Heart right ventricle (tissue), 16 donors: Measurements from ENCODE around the gene CPXM2. TPM values are rescaled to one million over a fixed set of nuclear protein-coding genes. Genes with fewer than 3 reads are reported as not detected.

Experiments
- ATAC-seq, 8 donors: fragments of 200-7000 bp; cut with Tn5 transposase; one replicate each; pipeline ENCODE4 v1.9.1; 2020; ENCODE audit warnings: mild to moderate bottlenecking in 8 of 8, moderate library complexity in 8 of 8, moderate number of reproducible peaks in 1 of 8
- DNase-seq, 2 donors: peaks; one replicate each; pipeline ENCODE4 v3.0.0-alpha.2; 2020
- H3K27ac ChIP-seq, 10 donors: fragments of 200-600 bp; sonication (generic) in 2 of 10; one replicate each; pipeline versions ENCODE4 v1.5.0 to v1.8.0; 2020 to 2022; ENCODE audit warnings: mild to moderate bottlenecking in 3 of 10
- H3K27me3 ChIP-seq, 7 donors: fragments of 200-600 bp; one replicate each; pipeline ENCODE4 v1.8.0; 2021 to 2022; ENCODE audit warnings: mild to moderate bottlenecking in 2 of 7
- H3K36me3 ChIP-seq, 9 donors: fragments of 200-600 bp; sonication (generic) in 1 of 9; one replicate each; pipeline versions ENCODE4 v1.5.0 to v1.8.0; 2020 to 2022; ENCODE audit warnings: mild to moderate bottlenecking in 2 of 9
- H3K4me1 ChIP-seq, 9 donors: fragments of 200-600 bp; sonication (generic) in 1 of 9; one replicate each; pipeline versions ENCODE4 v1.5.0 to v1.8.0; 2020 to 2022; ENCODE audit warnings: mild to moderate bottlenecking in 4 of 9
- H3K4me3 ChIP-seq, 10 donors: fragments of 200-600 bp; sonication (generic) in 2 of 10; one replicate each; pipeline versions ENCODE4 v1.5.0 to v1.8.0; 2020 to 2022; ENCODE audit warnings: mild to moderate bottlenecking in 7 of 10, moderate library complexity in 2 of 10
- H3K9me3 ChIP-seq, 11 donors: fragments of 200-600 bp in 10 of 11; sonication (generic) in 2 of 11; one replicate each; pipeline versions ENCODE4 v1.5.0 to v1.8.0; 2013 to 2022; ENCODE audit warnings: mild to moderate bottlenecking in 2 of 11, control low read depth in 1 of 11, moderate library complexity in 1 of 11
- CTCF ChIP-seq, 9 donors: fragments of 200-600 bp; sonication (generic) in 2 of 9; IDR thresholded peaks; one replicate each; pipeline versions ENCODE4 v1.5.0 to v1.8.0; 2021 to 2022; ENCODE audit warnings: antibody characterized with exemption in 9 of 9, mild to moderate bottlenecking in 5 of 9, moderate library complexity in 1 of 9
- WGBS, 2 donors: extraction: QIAGEN DNeasy Blood & Tissue Kit; methylation state at CpG; one replicate each; pipeline ENCODE4 v1.1.7; 2013; ENCODE audit warnings: inconsistent platforms in 1 of 2; 5-methylcytosine and 5-hydroxymethylcytosine counted together
- intact Hi-C, 10 donors: fragments of 100-400 bp; cut with DNase I; formaldehyde crosslinking; loops; one replicate each; pipeline versions ENCODE4 v1.11.1 to v1.14.2; 2022
- polyA plus RNA-seq, 2 donors: library from polyadenylated mRNA; stranded (reverse); fragments of 200-250 nt; gene quantifications; one replicate each; pipeline ENCODE4 v1.2.3, GENCODE V29; 2013
- total RNA-seq, 10 donors: library from RNA; stranded (reverse); fragmentation: NEBNext Ultra II Directional in 3 of 10; extraction: Animal tissue kit (Norgen Biotek cat#: 25700) in 3 of 10; gene quantifications; one replicate each; pipeline versions ENCODE4 v1.2.1 to v1.2.4, GENCODE V29; 2021 to 2023
- donor health status: Arrhythmogenic right ventricular cardiomyopathy.
- donor health status: ischemic (EF 13 %, LVEDD 7.1; RV severe dilation, severe dysfunction).
- donor health status: healthy with polysubstance abuse.
- donor health status: DM: no; HTN: yes; CAD: no.
- donor health status: DM: no; HTN: no; CAD: no.
- donor health status: ischemic (EF 25% LVEDD 6.9; RV normal size, moderate dysfunction).
- donor health status: ischemic (EF 25% LVEDD 5.7; RV mildly dilated, moderate dysfunction).
- donor health status: healthy.
- donor health status: DM: yes; HTN: yes; CAD: no.
- donor health status: Ischemic cardiomyopathy.
- donor health status: ischemic (EF 35%, LVEDD 5.7; RV mildly dilated, moderate dysfunction).
- donor health status: nonischemic (EF 11% LVEDD 7.7; RV severe dilation, severe dysfunction).
- donor health status: DM: yes; HTN: yes; CAD: no.
- donor health status: PGD.
- donor health status: ischemic (EF 29% LVEDD 5.4; RV normal size, mild dysfunction).
- donor health status: nonischemic (EF 23%, LVEDD 6.1; RV moderate dilation, normal function).

The CPXM2 gene
- total and polyA plus RNA-seq, 12 donors: 2.0 to 9.8 (median 3.8) TPM

GRCh38 chr10:123774132-123774742 lies 117.4 kb downstream of the CPXM2 start:
- no peak for TF ChIP-seq CTCF (IDR thresholded peaks at IDR 0.05)
- H3K36me3 ChIP-seq: no peaks in the 10 kb centered on the region
- ATAC-seq (no peak), DNase-seq (no peak)
- no peak overlapping the region for H3K27ac ChIP-seq
- 87% methylated on average over 11 of the region's 11 CpGs for WGBS, 2 donors
- peaks cover 0 to 13% (median 0%) of the 10 kb centered on the region in 7 donors for H3K27me3 ChIP-seq
- H3K4me1 ChIP-seq: no peaks in the 10 kb centered on the region
- H3K4me3 ChIP-seq: no peak overlapping the region
- peaks cover 0 to 4% (median 0%) of the 10 kb centered on the region in 11 donors for H3K9me3 ChIP-seq
- intact Hi-C loops: no loop called here

GRCh38 chr10:123772645-123773508 lies 118.7 kb downstream of the CPXM2 start:
- intact Hi-C loops: no loop called here
- no peaks in the 10 kb centered on the region for H3K36me3 ChIP-seq
- no peak for ATAC-seq
- H3K4me1 ChIP-seq: no peaks in the 10 kb centered on the region
- DNase-seq: no peak
- H3K4me3 ChIP-seq: no peak overlapping the region
- H3K27ac ChIP-seq: no peak overlapping the region
- H3K9me3 ChIP-seq: peaks cover 0 to 4% (median 0%) of the 10 kb centered on the region in 11 donors
- no peak for TF ChIP-seq CTCF (IDR thresholded peaks at IDR 0.05)
- peaks cover 0 to 9% (median 0%) of the 10 kb centered on the region in 7 donors for H3K27me3 ChIP-seq
- WGBS, 2 donors: 42 to 54% methylated on average over 3 of the region's 3 CpGs

- 71 to 76% methylated on average over 4 of the region's 4 CpGs for WGBS, 2 donors
- H3K9me3 ChIP-seq: peaks cover 0 to 4% (median 0%) of the 10 kb centered on the region in 11 donors
- peaks cover 0 to 5% (median 0%) of the 10 kb centered on the region in 7 donors for H3K27me3 ChIP-seq
- no peak for TF ChIP-seq CTCF (IDR thresholded peaks at IDR 0.05)
- no peak overlapping the region for H3K27ac ChIP-seq
- no peaks in the 10 kb centered on the region for H3K4me1 ChIP-seq
- DNase-seq: no peak
- no peak for ATAC-seq
- intact Hi-C loops: no loop called here
- no peak overlapping the region for H3K4me3 ChIP-seq
- H3K36me3 ChIP-seq: no peaks in the 10 kb centered on the region
Measured at GRCh38 chr10:123771877-123772644, 119.5 kb downstream of the CPXM2 start.

- Histone ChIP-seq H3K4me3 (no peak overlapping the region), H3K4me1 (no peaks in the 10 kb centered on the region), H3K27ac (no peak overlapping the region), H3K27me3 (peaks cover 0 to 9% (median 0%) of the 10 kb centered on the region in 7 donors), H3K36me3 (no peaks in the 10 kb centered on the region), H3K9me3 (peaks cover 0 to 4% (median 0%) of the 10 kb centered on the region in 11 donors)
- intact Hi-C loops: no loop called here
- ATAC-seq: no peak
- WGBS, 2 donors: 38 to 43% methylated on average over 4 of the region's 4 CpGs
- no peak for DNase-seq
- TF ChIP-seq CTCF (IDR thresholded peaks at IDR 0.05): no peak
Measured at GRCh38 chr10:123769647-123770046, 122.0 kb downstream of the CPXM2 start.
